HAP-1 (cell line): ENCODE measurements around the gene SLC38A3.

Source experiments
- DNase-seq, 2 experiments: peaks; one replicate each; pipeline ENCODE4 v3.0.0-alpha.2; 2016 to 2020; ENCODE audit warnings: low spot score in 2 of 2
- H3K27me3 ChIP-seq: fragments of 250-450 bp; sonication (Bioruptor Pico); 2 replicates; pipeline ENCODE4 v1.5.1; 2020; ENCODE audit warnings: low read depth, mild to moderate bottlenecking, moderate library complexity
- H3K36me3 ChIP-seq: fragments of 250-450 bp; sonication (Bioruptor Pico); replicated peaks from 2 replicates; pipeline ENCODE4 v1.5.1; 2020; ENCODE audit warnings: mild to moderate bottlenecking
- H3K4me1 ChIP-seq: fragments of 250-450 bp; sonication (Bioruptor Pico); 2 replicates; pipeline ENCODE4 v1.5.1; 2020; ENCODE audit warnings: mild to moderate bottlenecking
- H3K4me3 ChIP-seq: fragments of 250-450 bp; sonication (Bioruptor Pico); 2 replicates; pipeline ENCODE4 v1.5.1; 2020; ENCODE audit warnings: mild to moderate bottlenecking, moderate library complexity
- H3K9me3 ChIP-seq: fragments of 250-450 bp; sonication (Bioruptor Pico); 2 replicates; pipeline ENCODE4 v1.5.1; 2020; ENCODE audit warnings: mild to moderate bottlenecking, moderate library complexity
- in situ Hi-C: fragments of 300-500 bp; cut with MboI; formaldehyde crosslinking; loops from 3 replicates; pipeline ENCODE4 v1.14.3; 2020; ENCODE audit warnings: low sequenced_read_pairs, inconsistent platforms, mixed read lengths

SLC38A3 gene

GRCh38 chr3:50164984-50165909 lies 39.8 kb upstream of the SLC38A3 start:
- in situ Hi-C loops = no loop called here
- H3K4me1 ChIP-seq = peaks cover 9% of the 10 kb centered on the region; the same call in 1 of the 2 replicates

GRCh38 chr3:50165910-50166538 lies 39.0 kb upstream of the SLC38A3 start:
- no peaks in the 10 kb centered on the region for H3K36me3 ChIP-seq
- H3K9me3 ChIP-seq = no peaks in the 10 kb centered on the region
- in situ Hi-C loops = no loop called here
- H3K27me3 ChIP-seq = no peaks in the 10 kb centered on the region
- H3K4me1 ChIP-seq = peaks cover 9% of the 10 kb centered on the region; the same call in 1 of the 2 replicates
- DNase-seq = no peak
- H3K4me3 ChIP-seq = no peak overlapping the region

More at GRCh38 chr3:50164984-50165909, 39.8 kb upstream of the SLC38A3 start:
- Histone ChIP-seq H3K27me3 (no peaks in the 10 kb centered on the region), H3K36me3 (no peaks in the 10 kb centered on the region), H3K9me3 (no peaks in the 10 kb centered on the region), H3K4me3 (no peak overlapping the region)
- no peak for DNase-seq

- H3K27me3 ChIP-seq = no peaks in the 10 kb centered on the region
- H3K36me3 ChIP-seq = no peaks in the 10 kb centered on the region
- no peak overlapping the region for H3K4me3 ChIP-seq
- no peaks in the 10 kb centered on the region for H3K9me3 ChIP-seq
- peaks cover 9% of the 10 kb centered on the region; the same call in 1 of the 2 replicates for H3K4me1 ChIP-seq
- in situ Hi-C loops = no loop called here
- DNase-seq = no peak
These were observed 38.5 kb upstream of the SLC38A3 start for GRCh38 chr3:50166620-50167019.

- Histone ChIP-seq H3K36me3 (no peaks in the 10 kb centered on the region), H3K9me3 (no peaks in the 10 kb centered on the region), H3K27me3 (no peaks in the 10 kb centered on the region), H3K4me1 (peaks cover 9% of the 10 kb centered on the region; the same call in 1 of the 2 replicates), H3K4me3 (no peak overlapping the region)
- in situ Hi-C loops = no loop called here
- DNase-seq = no peak
These were observed 37.8 kb upstream of the SLC38A3 start for GRCh38 chr3:50167069-50167840.

- peaks cover 9% of the 10 kb centered on the region; the same call in 1 of the 2 replicates for H3K4me1 ChIP-seq
- in situ Hi-C loops = no loop called here
These were observed 37.2 kb upstream of the SLC38A3 start for GRCh38 chr3:50167841-50168209.

GRCh38 chr3:50168388-50168787 lies 36.7 kb upstream of the SLC38A3 start:
- in situ Hi-C loops = no loop called here
- Histone ChIP-seq H3K4me3 (no peak overlapping the region), H3K27me3 (no peaks in the 10 kb centered on the region), H3K9me3 (no peaks in the 10 kb centered on the region), H3K36me3 (no peaks in the 10 kb centered on the region), H3K4me1 (peaks cover 9% of the 10 kb centered on the region; the same call in 1 of the 2 replicates)
- DNase-seq = no peak

More at GRCh38 chr3:50167841-50168209, 37.2 kb upstream of the SLC38A3 start:
- no peaks in the 10 kb centered on the region for H3K9me3 ChIP-seq
- no peak overlapping the region for H3K4me3 ChIP-seq
- DNase-seq = no peak
- H3K27me3 ChIP-seq = no peaks in the 10 kb centered on the region
- no peaks in the 10 kb centered on the region for H3K36me3 ChIP-seq

- in situ Hi-C loops = no loop called here
- Histone ChIP-seq H3K9me3 (no peaks in the 10 kb centered on the region), H3K4me3 (no peak overlapping the region), H3K36me3 (no peaks in the 10 kb centered on the region), H3K4me1 (peaks cover 9% of the 10 kb centered on the region; the same call in 1 of the 2 replicates), H3K27me3 (no peaks in the 10 kb centered on the region)
- no peak for DNase-seq
These were observed 36.3 kb upstream of the SLC38A3 start for GRCh38 chr3:50168791-50169190.

- Histone ChIP-seq H3K36me3 (no peaks in the 10 kb centered on the region), H3K9me3 (no peaks in the 10 kb centered on the region), H3K4me3 (no peak overlapping the region), H3K4me1 (peaks cover 9% of the 10 kb centered on the region; the same call in 1 of the 2 replicates), H3K27me3 (no peaks in the 10 kb centered on the region)
- in situ Hi-C loops = no loop called here
- no peak for DNase-seq
These were observed 35.7 kb upstream of the SLC38A3 start for GRCh38 chr3:50169232-50169832.

GRCh38 chr3:50169858-50170257 lies 35.2 kb upstream of the SLC38A3 start:
- Histone ChIP-seq H3K36me3 (no peaks in the 10 kb centered on the region), H3K27me3 (no peaks in the 10 kb centered on the region), H3K9me3 (no peaks in the 10 kb centered on the region), H3K4me3 (no peak overlapping the region), H3K4me1 (peaks cover 9% of the 10 kb centered on the region; the same call in 1 of the 2 replicates)
- in situ Hi-C loops = no loop called here
- DNase-seq = no peak

- Histone ChIP-seq H3K27me3 (no peaks in the 10 kb centered on the region), H3K4me3 (no peak overlapping the region), H3K36me3 (no peaks in the 10 kb centered on the region), H3K4me1 (peaks cover 9% of the 10 kb centered on the region; the same call in 1 of the 2 replicates), H3K9me3 (no peaks in the 10 kb centered on the region)
- in situ Hi-C loops = no loop called here
- no peak for DNase-seq
These were observed 34.4 kb upstream of the SLC38A3 start for GRCh38 chr3:50170689-50171088.

GRCh38 chr3:50171540-50172301 lies 33.4 kb upstream of the SLC38A3 start:
- no peak for DNase-seq
- Histone ChIP-seq H3K27me3 (no peaks in the 10 kb centered on the region), H3K9me3 (no peaks in the 10 kb centered on the region), H3K4me3 (no peak overlapping the region), H3K36me3 (no peaks in the 10 kb centered on the region), H3K4me1 (peaks cover 9% of the 10 kb centered on the region; the same call in 1 of the 2 replicates)
- in situ Hi-C loops = no loop called here

- H3K27me3 ChIP-seq = no peaks in the 10 kb centered on the region
- H3K36me3 ChIP-seq = no peaks in the 10 kb centered on the region
- no peaks in the 10 kb centered on the region for H3K9me3 ChIP-seq
- peaks cover 7% of the 10 kb centered on the region; the same call in 1 of the 2 replicates for H3K4me1 ChIP-seq
- H3K4me3 ChIP-seq = no peak overlapping the region
- in situ Hi-C loops = no loop called here
- DNase-seq = no peak
These were observed 32.3 kb upstream of the SLC38A3 start for GRCh38 chr3:50172626-50173220.
